NCI-H1048 (cell line): ENCODE data around the gene VSX1.

Experiments used
- DNase-seq: peaks from one replicate; lab custom pipeline; 2025; lab: John Stamatoyannopoulos, UW

VSX1 gene

DNA sequence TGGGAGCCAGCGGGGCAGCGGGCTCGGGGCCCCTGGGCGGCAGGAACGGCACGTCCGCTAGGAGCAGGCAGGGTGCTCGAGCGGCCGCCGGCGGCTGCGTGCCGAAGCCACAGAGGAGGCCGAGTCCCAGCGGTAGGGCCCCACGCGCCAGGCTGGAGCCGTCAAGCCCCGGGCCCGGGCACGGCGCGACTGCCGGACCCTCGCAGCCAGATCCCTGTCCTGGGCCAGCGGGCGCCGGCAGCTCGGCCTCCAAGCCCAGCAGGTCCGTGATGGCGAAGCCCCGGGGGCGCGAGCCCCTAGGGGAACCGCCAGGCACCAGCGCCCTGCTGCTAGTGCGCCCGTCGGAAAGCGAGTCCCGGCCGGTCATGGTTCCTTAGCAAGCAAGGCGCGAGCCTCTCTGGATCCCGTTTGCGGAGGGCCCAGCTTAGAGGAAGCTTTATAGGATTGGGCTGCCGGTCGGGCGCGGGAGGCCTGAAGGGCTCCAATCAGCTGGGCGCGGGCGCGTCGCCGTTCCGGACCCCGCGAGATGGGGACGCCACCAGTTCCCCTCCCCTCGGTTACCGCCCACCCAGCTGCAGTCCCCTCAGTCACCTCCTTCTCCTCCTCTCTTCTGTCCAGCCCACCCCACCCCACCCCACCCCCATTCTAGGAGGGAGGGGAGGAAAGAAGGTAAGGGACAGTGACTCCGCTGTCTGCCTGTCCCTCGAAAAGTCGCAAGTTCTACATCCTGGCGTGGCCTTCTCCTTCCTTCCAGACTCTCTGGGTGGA lies at the start of gene VSX1:
Gene VSX1 (minus strand): TSS at position 412 of the 768 bp plus-strand sequence. CDS start 45 bp downstream, at position 367.
- no peak for DNase-seq

DNA sequence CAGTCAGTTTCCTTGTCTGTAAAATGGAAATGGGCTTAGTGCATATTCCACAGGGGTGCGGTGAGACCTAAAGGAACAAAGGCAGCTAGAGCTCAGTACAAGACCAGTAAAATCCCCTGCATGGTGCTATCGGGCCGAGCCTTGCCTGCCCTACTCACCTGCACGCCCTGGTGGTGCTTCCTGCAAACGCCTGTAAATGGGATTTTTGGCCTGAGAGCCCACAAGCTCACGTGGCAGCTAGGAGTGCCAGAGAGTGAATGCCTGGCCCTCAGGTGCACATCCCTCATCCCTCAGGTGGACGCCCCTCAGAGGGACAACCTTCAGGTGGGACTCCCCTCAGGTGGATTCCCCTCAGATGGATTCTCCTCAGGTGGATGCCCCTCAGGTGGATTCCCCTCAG lies 48.0 kb upstream of the VSX1 start:
- DNase-seq, result no peak

DNA sequence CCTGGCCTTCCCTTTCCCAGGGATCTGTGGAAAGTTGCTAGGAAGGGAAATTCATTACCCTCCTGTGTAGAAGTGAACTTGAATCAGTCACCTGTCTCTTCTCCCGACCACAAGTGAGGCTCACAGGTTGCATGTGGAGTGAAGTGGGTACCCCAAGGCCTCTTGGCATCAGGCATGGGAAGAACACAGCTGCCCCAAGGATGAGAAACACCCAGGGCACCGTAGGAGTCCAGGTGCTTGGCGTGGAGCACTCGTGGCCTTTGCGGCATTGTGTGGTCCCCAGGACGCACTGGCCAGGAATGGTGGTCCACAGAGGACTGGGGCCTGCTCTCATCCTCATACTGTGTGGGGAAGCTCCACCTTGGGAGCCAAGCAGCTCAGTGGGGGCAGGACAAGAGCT lies 47.5 kb upstream of the VSX1 start:
- no peak for DNase-seq

DNA sequence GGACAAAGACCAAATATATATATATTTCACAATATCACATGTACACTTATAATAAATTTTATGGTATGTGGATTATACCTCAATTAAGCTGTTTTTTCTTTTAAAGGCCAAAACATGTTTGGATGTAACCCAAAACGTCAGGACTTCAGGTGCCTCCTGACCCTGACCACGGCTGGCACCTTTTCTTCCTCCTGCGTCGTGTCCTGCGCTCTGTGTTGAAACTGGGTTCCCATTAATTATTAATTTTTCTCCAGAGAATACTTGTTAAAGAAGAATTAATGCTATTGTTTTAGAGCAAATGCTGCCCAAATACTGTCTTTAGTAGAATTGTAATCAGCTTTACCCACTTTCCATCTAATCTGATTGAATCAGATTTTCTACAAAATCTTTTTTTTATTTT lies 46.7 kb upstream of the VSX1 start:
- DNase-seq, result no peak

DNA sequence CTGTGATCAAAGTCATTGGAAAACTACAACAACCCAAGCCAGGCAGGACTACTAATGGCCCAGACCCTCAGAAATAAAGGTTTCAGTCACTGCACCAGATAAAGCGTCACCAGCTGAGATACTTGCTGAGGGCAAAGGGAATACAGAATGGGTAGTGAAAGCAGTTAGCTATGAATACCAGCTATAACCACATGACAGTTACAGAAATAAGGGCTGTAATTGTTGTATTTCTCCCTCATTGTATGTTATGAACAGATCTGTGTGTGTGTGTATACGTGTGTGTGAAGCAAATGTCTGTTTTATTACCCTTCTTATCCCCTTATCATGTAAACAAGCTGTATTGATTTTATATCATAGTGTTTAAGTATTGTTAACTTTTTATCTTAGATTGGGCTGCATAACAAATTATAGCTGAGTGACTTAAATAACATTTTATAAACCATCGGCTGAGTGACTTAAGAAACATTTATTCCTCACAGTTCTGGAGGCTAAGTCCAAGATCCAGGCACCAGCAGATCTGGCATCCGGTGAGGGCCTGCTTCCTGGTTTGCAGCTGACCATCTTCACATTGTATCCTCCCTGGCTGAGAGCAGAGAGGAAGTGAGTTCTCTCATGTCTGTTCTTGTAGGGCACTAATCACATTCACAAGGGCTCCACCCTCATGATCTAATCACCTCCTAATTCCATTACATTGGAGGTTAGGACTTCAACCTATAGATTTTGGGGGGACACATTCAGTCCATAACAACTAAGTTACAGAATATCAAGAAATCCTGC lies 46.0 kb upstream of the VSX1 start:
- DNase-seq, result no peak

DNA sequence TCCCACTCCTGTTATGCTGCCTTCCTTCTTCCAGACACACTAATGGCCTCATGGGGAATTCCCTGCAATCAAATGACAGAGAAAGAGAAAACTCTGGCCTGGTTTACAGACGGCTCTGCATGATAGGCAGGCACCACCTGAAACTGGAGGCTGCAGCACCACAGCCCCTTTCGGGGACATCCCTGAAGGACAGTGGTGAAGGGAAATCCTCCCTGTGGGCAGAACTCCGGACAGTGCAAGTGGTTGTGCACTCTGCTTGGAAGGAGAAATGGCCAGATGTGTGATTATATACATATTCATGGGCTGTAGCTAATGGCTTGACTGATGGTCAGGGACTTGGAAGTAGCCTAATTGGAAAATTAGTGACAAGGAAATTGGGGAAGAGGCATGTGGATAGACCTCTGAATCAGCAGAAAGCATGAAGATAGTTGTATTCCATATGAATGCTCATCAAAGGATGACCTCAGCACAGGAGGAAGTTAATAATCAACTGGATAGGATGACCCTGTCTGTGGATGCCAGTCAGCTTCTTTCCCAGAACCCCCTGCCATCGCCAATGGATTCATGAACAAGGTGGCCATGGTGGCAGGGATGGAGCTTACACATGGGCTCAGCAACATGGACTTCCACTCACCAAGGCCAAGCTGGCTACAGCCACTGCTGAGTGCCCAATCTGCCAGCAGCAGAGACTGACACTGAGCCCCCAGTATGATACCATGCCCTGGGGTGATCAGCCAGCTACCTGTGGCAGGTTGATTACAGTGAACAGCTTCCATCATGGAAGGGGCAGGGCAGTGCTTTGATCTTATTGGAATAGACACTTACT lies 44.5 kb upstream of the VSX1 start:
- no peak for DNase-seq

DNA sequence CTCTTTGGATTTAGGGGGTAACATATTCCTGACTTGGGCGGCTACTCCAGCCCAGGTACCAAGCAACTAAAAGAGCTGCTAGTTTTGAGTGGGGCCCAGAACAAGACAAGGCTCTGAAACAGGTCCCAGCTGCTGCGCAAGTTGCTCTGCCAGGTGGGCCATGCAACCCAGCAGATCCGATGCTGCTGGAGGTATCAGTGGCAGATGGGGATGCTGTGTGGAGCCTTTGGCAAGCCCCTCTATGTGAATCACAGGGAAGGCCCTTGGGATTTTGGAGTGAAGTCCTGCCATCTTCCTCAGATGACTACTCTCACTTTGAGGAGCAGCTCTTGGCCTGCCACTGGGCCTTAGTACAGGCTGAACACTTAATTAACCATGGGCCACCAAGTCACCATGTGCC lies 43.7 kb upstream of the VSX1 start:
- DNase-seq, result no peak

DNA sequence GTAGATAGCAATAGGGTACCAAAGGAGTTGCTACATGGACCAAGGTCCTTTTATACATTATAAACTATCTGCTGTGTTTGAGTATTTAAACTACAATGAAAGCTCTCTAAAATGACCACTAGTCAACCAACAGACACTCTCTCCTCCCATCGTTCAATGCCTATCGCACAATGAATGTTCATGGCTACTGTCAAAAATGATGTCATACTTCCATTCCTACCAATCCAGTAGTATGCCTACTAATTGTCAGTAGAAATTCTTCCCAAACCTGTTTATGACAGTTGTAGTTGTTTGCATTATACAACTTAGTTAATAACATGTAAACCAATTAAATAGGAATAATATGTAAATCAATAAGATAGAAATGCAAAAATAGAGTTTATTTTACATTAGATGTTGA lies 39.0 kb upstream of the VSX1 start:
- no peak for DNase-seq

DNA sequence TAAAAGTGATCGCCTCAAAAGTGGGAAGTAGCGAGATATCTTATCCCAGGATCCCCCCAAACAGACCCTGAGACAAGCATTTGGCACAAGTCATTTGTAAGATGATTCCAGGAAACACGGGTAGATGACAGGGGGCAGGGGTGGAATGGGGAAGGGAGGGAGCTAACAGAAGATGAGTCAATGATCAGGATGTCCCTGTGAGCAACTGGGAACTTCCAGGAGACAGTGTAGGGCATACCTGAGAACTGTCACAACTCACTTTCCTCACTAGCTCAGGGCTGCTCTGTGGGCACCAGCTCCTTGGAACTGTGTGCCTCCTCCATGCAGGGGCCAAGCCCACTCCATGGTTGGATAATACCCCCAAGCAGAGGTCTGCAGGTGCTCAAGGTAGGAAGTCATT lies 38.5 kb upstream of the VSX1 start:
- no peak for DNase-seq

DNA sequence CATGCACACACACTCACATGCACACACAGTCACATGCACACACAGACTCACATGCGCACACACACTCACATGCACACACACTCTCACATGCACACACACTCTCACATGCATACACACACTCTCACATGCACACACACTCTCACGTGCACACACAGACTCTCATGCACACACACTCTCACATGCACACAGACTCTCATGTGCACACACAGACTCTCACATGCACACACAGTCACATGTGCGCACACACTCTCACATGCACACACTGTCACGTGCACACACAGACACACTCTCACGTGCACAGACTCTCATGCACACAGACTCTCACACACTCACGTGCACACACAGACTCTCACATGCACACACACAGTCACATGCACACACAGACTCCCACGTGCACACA lies 36.6 kb upstream of the VSX1 start:
- DNase-seq, result no peak

DNA sequence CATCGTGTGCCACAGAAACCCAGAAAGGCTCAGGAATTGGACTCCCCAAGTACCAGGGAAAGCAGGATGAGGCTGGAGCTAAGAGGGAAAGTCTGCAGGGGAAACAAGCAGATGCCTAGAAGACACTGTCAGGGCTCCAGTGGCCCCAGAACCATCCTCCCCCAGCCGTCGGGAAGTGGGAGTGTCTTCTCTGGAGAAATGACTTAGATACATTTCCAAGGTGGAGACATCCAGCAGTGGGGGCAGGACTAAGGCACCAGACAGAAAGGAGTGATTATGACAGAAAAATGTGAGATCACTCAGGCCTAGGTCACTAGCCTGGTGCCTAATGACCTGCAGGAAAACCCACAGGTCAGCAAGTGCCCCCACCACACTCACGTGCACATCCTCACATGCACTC lies 36.0 kb upstream of the VSX1 start:
- DNase-seq, result no peak

DNA sequence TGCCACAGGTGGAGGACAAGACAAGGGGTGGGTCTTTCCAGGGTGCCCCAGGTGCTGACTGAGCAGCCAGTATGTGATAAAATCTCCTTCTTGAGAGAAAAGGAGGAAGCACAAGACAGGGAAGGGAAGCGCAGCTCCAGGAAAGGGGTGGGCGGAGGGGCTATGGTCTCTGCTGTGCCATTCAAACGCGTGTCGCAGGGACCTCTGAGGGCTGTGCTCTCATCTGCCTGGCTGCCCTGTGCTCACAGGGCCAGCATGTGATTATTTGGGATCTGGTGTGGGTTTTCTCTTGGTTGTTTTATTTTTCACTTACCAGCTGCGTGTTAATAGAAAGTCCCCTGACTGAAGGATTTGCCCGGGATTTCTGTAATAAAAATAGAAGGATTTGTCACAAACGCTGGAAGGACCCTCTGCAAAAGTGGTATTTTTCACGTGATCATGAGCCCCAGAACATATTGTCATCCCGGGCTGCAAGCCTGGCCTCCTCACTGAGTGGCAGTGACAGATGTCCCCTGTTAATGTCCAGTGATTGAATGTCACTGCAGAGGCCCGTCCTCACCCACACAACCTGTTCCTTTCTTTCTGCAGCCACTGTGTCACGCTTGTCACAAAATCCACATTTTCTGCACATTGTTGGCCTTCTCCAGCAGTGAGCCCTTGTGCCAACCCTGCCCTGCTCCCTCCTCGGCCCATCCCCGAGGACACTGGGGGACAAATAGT lies 35.0 kb upstream of the VSX1 start:
- no peak for DNase-seq

DNA sequence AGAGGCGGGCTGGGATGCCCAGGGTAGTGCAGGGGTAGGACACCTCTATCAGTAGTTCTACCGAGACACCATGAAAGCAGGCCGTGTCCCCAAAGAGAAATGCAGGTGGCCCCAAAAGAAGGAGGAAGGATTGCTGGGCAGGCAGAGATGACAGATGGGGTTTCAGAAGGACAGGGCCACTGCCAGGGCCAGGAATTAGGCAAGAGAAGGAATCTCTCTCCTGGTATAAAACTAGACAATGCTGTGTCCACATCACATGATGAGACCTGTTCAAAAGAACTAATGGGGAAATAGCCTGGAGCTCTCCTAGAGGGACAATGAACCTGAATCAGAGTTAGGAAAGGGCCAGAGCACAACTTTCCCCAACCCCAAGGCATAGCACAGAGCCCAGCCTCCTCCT lies 21.6 kb upstream of the VSX1 start:
- no peak for DNase-seq

DNA sequence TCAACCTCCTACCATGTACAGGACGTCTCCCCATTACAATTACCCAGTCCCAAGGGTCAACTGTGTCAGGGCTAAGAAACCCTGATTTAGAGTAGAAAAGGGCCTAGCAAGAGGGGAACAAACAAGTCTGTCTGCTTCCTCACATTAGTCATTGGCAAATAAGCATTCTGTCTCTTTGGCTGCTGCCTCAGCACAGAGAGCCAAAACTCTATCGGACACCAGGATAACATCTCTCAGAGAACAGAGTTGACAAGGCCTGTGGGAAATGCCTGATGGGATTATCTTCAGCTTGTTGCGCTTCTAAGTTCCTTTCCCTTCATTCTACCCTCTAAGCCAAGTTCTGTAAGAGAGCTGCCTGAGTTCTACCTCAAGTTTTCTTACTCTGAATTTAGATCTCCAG lies 19.0 kb upstream of the VSX1 start:
- no peak for DNase-seq

DNA sequence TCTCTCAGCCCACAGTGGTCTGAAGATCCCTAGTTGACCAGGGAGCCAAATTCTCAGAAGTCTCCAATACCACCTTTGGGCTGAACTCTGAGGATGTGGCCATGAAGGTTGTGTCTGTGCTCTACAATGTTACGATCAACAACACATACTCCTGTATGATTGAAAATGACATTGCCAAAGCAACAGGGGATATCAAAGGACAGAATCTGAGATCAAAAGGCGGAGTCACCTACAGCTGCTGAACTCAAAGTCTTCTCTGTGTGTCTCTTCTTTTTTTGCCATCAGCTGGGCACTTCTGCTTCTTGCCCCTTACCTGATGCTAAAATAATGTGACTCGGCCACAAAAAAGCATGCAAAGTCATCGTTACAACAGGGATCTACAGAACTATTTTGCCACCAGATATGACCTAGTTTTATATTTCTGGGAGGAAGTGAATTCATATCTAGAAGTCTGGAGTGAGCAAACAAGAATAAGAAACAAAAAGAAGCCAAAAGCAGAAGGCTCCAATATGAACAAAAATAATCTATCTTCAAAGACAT lies 17.7 kb upstream of the VSX1 start:
- DNase-seq, result no peak

DNA sequence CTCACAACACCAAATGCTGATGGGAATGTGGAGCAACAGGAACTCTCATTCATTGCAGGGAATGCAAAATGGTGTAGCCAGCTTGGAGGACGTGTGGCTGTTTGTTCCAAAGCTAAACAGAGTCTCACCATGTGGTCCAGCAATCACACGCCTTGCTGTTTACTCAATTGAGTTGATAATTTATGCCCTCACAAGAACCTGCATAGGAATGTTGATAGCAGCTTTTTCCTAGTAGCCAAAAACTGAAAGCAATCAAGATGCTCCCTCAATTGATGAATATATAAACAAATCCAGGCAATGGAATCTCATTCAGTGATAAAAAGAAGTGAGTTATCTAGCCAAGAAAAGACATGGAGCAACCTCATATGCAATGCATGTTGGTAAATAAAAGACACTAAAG lies 15.6 kb upstream of the VSX1 start:
- no peak for DNase-seq

DNA sequence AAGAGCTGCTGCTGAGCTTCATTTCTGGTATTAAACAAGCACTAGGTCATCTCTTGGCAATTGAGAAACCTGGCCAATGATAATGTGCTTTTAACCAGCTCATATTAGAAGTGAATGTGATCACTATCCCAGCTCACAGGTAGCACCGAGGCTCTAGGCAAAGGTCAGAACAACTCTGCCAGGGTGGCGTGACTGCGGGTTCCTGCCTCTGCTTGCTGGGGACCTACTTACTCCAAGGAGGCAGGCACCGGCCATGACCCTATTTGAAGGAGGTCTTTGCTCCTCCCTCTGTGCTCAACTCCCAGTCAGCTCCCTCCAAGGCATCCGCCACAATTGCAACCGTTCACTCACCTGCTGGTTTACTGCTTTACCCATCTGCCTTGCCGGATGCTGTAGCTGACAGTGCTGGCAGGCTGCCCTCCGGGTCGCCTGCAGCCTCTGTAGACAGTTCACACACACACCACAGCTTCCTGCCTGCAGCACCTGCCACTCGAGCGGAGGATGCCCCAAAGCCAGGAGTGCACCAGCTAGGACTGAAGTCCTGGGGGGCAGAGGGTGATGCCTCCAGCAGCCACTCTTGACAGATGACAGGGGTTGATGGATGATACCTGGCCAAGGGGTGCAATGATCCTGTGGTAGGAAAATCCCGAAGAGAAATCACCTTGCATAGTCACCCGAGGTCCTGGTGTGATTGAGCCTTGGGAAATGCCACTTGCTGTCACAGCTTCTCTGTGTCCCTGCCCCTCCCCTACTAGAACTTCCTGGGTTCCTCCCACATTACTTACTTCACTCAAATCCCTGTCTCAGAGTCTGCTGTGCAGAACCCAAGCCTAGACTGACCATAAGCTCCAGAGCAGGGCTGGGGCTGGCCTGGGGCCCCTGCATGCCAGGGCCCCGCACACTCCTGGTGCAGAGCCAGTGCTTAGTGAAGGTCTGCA lies 8.8 kb upstream of the VSX1 start:
- no peak for DNase-seq

DNA sequence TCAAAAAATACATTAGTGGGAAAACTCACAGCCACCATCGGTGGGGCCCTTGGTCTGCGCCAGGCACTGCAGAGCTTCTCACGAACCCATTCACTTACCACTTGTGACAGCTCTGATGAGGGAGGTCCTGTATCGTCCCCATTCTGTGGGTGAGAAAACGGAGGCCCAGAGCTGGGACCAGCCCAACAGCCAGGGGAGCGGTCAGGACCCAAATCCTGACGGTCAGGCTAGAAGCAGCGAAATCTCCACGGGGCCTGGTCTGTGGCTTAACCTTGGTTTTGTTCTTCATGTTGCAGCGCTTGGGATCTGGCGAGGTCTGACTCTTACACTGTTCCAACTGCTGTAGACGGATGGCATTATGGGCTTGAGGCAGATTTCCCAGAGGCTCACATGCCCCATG lies 7.7 kb upstream of the VSX1 start:
- no peak for DNase-seq

DNA sequence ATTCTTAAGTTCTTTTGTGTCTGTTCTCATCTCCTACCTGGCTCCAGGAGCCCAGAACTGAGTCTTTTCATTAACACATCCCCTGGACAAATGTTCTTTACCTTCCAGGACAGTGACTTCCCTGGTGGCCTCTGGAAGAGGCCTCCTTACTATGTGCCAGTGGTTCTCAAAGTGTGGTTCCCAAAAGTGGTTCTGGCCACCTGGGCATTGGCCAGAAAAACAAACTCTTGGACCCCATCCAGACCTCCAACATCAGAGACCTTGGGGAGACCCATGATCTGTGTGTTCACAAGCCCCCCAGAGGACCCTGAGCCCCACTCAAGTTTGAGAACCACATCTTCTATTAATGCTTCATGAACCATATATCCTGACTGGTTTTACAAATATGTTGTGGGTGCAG lies 7.2 kb upstream of the VSX1 start:
- no peak for DNase-seq

DNA sequence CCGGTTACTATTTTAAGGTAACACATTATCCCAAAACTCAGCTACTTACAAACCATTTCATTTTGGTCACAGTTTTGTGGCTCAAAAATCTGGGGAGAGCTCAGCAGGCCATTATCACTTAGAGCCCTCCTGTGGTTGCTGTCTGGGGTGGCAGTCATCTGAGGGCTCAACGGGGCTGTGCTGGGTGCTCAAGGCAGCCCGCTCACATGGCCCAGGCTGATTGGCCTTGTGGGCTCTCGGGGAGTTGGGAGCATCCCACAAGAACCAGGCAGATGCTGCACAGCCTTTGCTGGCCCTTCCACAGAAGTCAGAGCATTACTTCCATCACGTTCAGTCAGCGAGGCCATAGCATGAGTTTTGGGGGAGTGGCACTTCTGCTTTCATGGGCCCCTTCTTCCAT lies 6.3 kb upstream of the VSX1 start:
- no peak for DNase-seq
